WTC11 (cell line): Measurements from ENCODE around the gene GPR27. TPM values are rescaled to one million over a fixed set of nuclear protein-coding genes. Genes with fewer than 3 reads are reported as not detected.

Experiments
- ATAC-seq: fragments of 200-7000 bp; cut with Tn5 transposase; 2 replicates; pipeline ENCODE4 v1.10.0; 2021; ENCODE audit warnings: mild to moderate bottlenecking, moderate library complexity
- CTCF ChIA-PET: fragments of 300-600 bp; sonication (Branson Sonifier 250); formaldehyde crosslinking; loops from one replicate; lab custom pipeline; 2021; ENCODE audit warnings: antibody characterized with exemption; lab: Charles Lee
- POLR2A ChIA-PET: fragments of 350-600 bp; sonication (Branson Sonifier 250); formaldehyde crosslinking; loops from one replicate; lab custom pipeline; 2021; ENCODE audit warnings: antibody characterized with exemption; lab: Charles Lee
- DNase-seq: peaks from one replicate; pipeline ENCODE4 v3.0.0; 2021; ENCODE audit warnings: low spot score
- H3K27ac Mint-ChIP-seq: 2 replicates; pipeline ENCODE4 v1.8.0; 2021; ENCODE audit warnings: mixed read lengths
- H3K27me3 Mint-ChIP-seq: 2 replicates; pipeline ENCODE4 v1.8.0; 2021; ENCODE audit warnings: low read depth, mild to moderate bottlenecking, moderate library complexity, mixed read lengths
- H3K36me3 Mint-ChIP-seq: 2 replicates; pipeline ENCODE4 v1.8.0; 2021; ENCODE audit warnings: mixed read lengths
- H3K4me1 Mint-ChIP-seq: 2 replicates; pipeline ENCODE4 v1.8.0; 2022; ENCODE audit warnings: mixed read lengths
- H3K4me3 Mint-ChIP-seq: 2 replicates; pipeline ENCODE4 v1.8.0; 2021; ENCODE audit warnings: mild to moderate bottlenecking, moderate library complexity, mixed read lengths
- H3K9me3 Mint-ChIP-seq: 2 replicates; pipeline ENCODE4 v1.8.0; 2021; ENCODE audit warnings: mixed read lengths
- CBFB ChIP-seq: sonication (generic); formaldehyde crosslinking; IDR thresholded peaks from 2 replicates; pipeline ENCODE4 v1.8.1; 2022; ENCODE audit warnings: mild to moderate bottlenecking, low read depth, missing genetic modification reagents
- CREM ChIP-seq: sonication (generic); formaldehyde crosslinking; IDR thresholded peaks from 2 replicates; pipeline ENCODE4 v1.8.1; 2022; ENCODE audit warnings: mild to moderate bottlenecking, missing genetic modification reagents, moderate library complexity
- GRHL2 ChIP-seq: fragments of 250-450 bp; sonication (Bioruptor Pico); IDR thresholded peaks from 2 replicates; pipeline ENCODE4 v1.8.0; 2022; ENCODE audit warnings: mild to moderate bottlenecking, moderate library complexity; ENCODE audit not compliant: insufficient replicate concordance, severe bottlenecking
- SMAD4 ChIP-seq: sonication (generic); formaldehyde crosslinking; IDR thresholded peaks from 2 replicates; pipeline ENCODE4 v1.8.0; 2022; ENCODE audit warnings: mild to moderate bottlenecking, missing genetic modification reagents
- TEAD4 ChIP-seq: sonication (generic); formaldehyde crosslinking; IDR thresholded peaks from 2 replicates; pipeline ENCODE4 v1.8.0; 2022; ENCODE audit warnings: mild to moderate bottlenecking, missing genetic modification reagents
- ZNF138 ChIP-seq: sonication (generic); formaldehyde crosslinking; conservative IDR thresholded peaks from 2 replicates; pipeline ENCODE4 v1.8.1; 2022; ENCODE audit warnings: mild to moderate bottlenecking, moderate library complexity, missing genetic modification reagents
- ZNF219 ChIP-seq: sonication (generic); formaldehyde crosslinking; IDR thresholded peaks from 2 replicates; pipeline ENCODE4 v1.8.0; 2023; ENCODE audit warnings: missing genetic modification reagents, mild to moderate bottlenecking, borderline replicate concordance
- total RNA-seq: library from RNA; stranded (reverse); gene quantifications from 3 replicates; pipeline ENCODE4 v1.2.3, GENCODE V29; 2021
- TF ChIP-seq, protein P1 (sequence below): sonication (generic); formaldehyde crosslinking; IDR thresholded peaks from 2 replicates; pipeline ENCODE4 v1.8.1; 2023; ENCODE audit warnings: mild to moderate bottlenecking, moderate library complexity, missing genetic modification reagents
- TF ChIP-seq, protein P2 (sequence below): fragments of 250-450 bp; sonication (Bioruptor Pico); conservative IDR thresholded peaks from 2 replicates; pipeline ENCODE4 v1.9.0; 2021; ENCODE audit warnings: mild to moderate bottlenecking
- TF ChIP-seq, protein P3 (sequence below): sonication (generic); formaldehyde crosslinking; IDR thresholded peaks from 2 replicates; pipeline ENCODE4 v1.8.0; 2022; ENCODE audit warnings: mild to moderate bottlenecking, missing genetic modification reagents
- TF ChIP-seq, protein P4 (sequence below): sonication (generic); formaldehyde crosslinking; conservative IDR thresholded peaks from 2 replicates; pipeline ENCODE4 v1.8.1; 2023; ENCODE audit warnings: mild to moderate bottlenecking, low read depth, missing genetic modification reagents, moderate library complexity
- TF ChIP-seq, protein P5 (sequence below): fragments of 200-600 bp; IDR thresholded peaks from 2 replicates; pipeline ENCODE4 v1.8.0; 2022; ENCODE audit warnings: antibody characterized with exemption
- TF ChIP-seq, protein P6 (sequence below): sonication (generic); formaldehyde crosslinking; IDR thresholded peaks from 2 replicates; pipeline ENCODE4 v1.8.0; 2022; ENCODE audit warnings: mild to moderate bottlenecking, missing genetic modification reagents
- TF ChIP-seq, protein P7 (sequence below): sonication (generic); formaldehyde crosslinking; IDR thresholded peaks from 2 replicates; pipeline ENCODE4 v1.8.1; 2023; ENCODE audit warnings: mild to moderate bottlenecking, missing genetic modification reagents, moderate library complexity
- TF ChIP-seq, protein P8 (sequence below): sonication (generic); formaldehyde crosslinking; IDR thresholded peaks from 2 replicates; pipeline ENCODE4 v1.8.0; 2023; ENCODE audit warnings: mild to moderate bottlenecking, missing genetic modification reagents
- TF ChIP-seq, protein P9 (sequence below): sonication (generic); formaldehyde crosslinking; IDR thresholded peaks from 2 replicates; pipeline ENCODE4 v1.8.1; 2022; ENCODE audit warnings: mild to moderate bottlenecking, missing genetic modification reagents, moderate library complexity, borderline replicate concordance

Gene GPR27
- total RNA-seq, 1 experiment from 2014 or later: 16.4 TPM

DNA sequence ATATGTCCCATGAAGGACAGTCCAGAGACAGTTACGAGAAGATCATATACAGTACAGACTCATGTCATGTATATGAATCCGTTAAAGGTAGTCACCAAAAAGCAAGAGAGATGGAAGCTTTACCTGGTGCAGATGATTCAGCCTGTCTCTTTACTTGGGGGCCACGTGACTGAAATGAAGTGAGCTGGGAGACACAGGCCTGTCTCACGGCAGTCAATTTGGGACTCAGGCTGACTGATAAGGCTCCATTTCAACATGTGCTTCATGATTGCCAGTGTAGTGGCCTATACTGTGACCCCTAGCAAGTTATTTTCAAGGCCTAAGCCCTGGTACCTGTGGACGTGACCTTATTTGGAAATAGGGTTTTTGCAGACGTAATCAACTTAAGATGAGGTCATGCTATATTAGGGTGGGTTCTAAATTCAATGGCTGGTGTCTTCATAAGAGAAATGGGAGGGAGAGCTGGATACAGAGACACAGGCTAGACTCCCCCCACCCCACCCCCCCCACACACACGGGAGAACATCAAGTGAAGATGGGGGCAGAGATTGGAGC lies 34.3 kb downstream of the GPR27 start:
- POLR2A ChIA-PET: no interaction called here
- no peak for TF ChIP-seq GRHL2 (CRISPR knock-in tag)
- TF ChIP-seq, protein P1, sequence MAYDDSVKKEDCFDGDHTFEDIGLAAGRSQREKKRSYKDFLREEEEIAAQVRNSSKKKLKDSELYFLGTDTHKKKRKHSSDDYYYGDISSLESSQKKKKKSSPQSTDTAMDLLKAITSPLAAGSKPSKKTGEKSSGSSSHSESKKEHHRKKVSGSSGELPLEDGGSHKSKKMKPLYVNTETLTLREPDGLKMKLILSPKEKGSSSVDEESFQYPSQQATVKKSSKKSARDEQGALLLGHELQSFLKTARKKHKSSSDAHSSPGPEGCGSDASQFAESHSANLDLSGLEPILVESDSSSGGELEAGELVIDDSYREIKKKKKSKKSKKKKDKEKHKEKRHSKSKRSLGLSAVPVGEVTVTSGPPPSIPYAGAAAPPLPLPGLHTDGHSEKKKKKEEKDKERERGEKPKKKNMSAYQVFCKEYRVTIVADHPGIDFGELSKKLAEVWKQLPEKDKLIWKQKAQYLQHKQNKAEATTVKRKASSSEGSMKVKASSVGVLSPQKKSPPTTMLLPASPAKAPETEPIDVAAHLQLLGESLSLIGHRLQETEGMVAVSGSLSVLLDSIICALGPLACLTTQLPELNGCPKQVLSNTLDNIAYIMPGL: no peak
- no peak for TF ChIP-seq SMAD4
- TF ChIP-seq, protein P2, sequence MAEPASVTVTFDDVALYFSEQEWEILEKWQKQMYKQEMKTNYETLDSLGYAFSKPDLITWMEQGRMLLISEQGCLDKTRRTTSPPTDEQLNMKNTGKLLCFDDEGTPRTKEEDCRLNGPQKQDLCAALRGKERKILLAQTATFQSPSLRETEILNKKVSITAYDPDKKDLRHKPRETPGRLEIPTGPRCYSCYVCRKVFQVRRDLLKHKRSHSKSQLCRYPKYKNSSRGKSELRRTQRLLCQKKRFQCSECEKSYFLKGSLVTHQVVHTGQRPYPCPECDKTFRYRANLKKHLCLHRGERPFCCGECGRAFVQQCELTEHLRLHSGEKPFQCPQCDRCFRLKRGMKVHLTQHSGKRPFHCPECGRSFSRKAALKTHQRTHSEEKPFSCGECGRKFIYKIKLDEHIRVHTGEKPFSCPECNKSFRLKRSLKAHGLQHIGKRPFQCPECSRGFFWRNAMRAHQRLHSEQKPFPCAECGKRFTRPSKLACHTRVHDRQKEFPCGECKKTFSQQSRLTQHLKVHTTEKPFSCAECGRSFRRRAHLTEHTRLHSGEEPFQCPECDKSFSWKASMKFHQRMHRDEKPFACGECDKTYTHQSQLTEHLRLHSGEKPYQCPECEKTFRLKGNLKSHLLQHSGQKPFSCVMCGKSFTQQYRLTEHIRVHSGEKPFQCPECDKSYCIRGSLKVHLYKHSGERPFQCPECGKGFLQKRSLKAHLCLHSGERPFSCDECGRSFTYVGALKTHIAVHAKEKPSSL: no peak
- TF ChIP-seq, protein P3, sequence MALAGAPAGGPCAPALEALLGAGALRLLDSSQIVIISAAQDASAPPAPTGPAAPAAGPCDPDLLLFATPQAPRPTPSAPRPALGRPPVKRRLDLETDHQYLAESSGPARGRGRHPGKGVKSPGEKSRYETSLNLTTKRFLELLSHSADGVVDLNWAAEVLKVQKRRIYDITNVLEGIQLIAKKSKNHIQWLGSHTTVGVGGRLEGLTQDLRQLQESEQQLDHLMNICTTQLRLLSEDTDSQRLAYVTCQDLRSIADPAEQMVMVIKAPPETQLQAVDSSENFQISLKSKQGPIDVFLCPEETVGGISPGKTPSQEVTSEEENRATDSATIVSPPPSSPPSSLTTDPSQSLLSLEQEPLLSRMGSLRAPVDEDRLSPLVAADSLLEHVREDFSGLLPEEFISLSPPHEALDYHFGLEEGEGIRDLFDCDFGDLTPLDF (CRISPR knock-in tag): no peak
- TF ChIP-seq, protein P4, sequence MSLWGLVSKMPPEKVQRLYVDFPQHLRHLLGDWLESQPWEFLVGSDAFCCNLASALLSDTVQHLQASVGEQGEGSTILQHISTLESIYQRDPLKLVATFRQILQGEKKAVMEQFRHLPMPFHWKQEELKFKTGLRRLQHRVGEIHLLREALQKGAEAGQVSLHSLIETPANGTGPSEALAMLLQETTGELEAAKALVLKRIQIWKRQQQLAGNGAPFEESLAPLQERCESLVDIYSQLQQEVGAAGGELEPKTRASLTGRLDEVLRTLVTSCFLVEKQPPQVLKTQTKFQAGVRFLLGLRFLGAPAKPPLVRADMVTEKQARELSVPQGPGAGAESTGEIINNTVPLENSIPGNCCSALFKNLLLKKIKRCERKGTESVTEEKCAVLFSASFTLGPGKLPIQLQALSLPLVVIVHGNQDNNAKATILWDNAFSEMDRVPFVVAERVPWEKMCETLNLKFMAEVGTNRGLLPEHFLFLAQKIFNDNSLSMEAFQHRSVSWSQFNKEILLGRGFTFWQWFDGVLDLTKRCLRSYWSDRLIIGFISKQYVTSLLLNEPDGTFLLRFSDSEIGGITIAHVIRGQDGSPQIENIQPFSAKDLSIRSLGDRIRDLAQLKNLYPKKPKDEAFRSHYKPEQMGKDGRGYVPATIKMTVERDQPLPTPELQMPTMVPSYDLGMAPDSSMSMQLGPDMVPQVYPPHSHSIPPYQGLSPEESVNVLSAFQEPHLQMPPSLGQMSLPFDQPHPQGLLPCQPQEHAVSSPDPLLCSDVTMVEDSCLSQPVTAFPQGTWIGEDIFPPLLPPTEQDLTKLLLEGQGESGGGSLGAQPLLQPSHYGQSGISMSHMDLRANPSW (CRISPR knock-in tag): no peak
- TF ChIP-seq, protein P5, sequence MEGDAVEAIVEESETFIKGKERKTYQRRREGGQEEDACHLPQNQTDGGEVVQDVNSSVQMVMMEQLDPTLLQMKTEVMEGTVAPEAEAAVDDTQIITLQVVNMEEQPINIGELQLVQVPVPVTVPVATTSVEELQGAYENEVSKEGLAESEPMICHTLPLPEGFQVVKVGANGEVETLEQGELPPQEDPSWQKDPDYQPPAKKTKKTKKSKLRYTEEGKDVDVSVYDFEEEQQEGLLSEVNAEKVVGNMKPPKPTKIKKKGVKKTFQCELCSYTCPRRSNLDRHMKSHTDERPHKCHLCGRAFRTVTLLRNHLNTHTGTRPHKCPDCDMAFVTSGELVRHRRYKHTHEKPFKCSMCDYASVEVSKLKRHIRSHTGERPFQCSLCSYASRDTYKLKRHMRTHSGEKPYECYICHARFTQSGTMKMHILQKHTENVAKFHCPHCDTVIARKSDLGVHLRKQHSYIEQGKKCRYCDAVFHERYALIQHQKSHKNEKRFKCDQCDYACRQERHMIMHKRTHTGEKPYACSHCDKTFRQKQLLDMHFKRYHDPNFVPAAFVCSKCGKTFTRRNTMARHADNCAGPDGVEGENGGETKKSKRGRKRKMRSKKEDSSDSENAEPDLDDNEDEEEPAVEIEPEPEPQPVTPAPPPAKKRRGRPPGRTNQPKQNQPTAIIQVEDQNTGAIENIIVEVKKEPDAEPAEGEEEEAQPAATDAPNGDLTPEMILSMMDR: no peak
- TF ChIP-seq ZNF219 (CRISPR knock-in tag): no peak
- TF ChIP-seq, protein P6, sequence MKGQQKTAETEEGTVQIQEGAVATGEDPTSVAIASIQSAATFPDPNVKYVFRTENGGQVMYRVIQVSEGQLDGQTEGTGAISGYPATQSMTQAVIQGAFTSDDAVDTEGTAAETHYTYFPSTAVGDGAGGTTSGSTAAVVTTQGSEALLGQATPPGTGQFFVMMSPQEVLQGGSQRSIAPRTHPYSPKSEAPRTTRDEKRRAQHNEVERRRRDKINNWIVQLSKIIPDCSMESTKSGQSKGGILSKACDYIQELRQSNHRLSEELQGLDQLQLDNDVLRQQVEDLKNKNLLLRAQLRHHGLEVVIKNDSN: no peak
- TF ChIP-seq, protein P7, sequence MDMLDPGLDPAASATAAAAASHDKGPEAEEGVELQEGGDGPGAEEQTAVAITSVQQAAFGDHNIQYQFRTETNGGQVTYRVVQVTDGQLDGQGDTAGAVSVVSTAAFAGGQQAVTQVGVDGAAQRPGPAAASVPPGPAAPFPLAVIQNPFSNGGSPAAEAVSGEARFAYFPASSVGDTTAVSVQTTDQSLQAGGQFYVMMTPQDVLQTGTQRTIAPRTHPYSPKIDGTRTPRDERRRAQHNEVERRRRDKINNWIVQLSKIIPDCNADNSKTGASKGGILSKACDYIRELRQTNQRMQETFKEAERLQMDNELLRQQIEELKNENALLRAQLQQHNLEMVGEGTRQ (CRISPR knock-in tag): no peak
- TF ChIP-seq TEAD4 (CRISPR knock-in tag): no peak
- TF ChIP-seq CBFB: no peak
- TF ChIP-seq, protein P8, sequence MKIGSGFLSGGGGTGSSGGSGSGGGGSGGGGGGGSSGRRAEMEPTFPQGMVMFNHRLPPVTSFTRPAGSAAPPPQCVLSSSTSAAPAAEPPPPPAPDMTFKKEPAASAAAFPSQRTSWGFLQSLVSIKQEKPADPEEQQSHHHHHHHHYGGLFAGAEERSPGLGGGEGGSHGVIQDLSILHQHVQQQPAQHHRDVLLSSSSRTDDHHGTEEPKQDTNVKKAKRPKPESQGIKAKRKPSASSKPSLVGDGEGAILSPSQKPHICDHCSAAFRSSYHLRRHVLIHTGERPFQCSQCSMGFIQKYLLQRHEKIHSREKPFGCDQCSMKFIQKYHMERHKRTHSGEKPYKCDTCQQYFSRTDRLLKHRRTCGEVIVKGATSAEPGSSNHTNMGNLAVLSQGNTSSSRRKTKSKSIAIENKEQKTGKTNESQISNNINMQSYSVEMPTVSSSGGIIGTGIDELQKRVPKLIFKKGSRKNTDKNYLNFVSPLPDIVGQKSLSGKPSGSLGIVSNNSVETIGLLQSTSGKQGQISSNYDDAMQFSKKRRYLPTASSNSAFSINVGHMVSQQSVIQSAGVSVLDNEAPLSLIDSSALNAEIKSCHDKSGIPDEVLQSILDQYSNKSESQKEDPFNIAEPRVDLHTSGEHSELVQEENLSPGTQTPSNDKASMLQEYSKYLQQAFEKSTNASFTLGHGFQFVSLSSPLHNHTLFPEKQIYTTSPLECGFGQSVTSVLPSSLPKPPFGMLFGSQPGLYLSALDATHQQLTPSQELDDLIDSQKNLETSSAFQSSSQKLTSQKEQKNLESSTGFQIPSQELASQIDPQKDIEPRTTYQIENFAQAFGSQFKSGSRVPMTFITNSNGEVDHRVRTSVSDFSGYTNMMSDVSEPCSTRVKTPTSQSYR (CRISPR knock-in tag): no peak
- no peak for TF ChIP-seq CREM
- TF ChIP-seq, protein P9, sequence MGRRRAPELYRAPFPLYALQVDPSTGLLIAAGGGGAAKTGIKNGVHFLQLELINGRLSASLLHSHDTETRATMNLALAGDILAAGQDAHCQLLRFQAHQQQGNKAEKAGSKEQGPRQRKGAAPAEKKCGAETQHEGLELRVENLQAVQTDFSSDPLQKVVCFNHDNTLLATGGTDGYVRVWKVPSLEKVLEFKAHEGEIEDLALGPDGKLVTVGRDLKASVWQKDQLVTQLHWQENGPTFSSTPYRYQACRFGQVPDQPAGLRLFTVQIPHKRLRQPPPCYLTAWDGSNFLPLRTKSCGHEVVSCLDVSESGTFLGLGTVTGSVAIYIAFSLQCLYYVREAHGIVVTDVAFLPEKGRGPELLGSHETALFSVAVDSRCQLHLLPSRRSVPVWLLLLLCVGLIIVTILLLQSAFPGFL: no peak
- no peak for TF ChIP-seq ZNF138 (CRISPR knock-in tag)
- TF ChIP-seq, all 79 proteins: peak for 0
- Mint-ChIP-seq H3K27ac (no peak overlapping the region), H3K36me3 (no peaks in the 10 kb centered on the region), H3K4me3 (no peak overlapping the region), H3K4me1 (peaks cover 28% of the 10 kb centered on the region), H3K27me3 (peaks cover 53% of the 10 kb centered on the region), H3K9me3 (no peaks in the 10 kb centered on the region)
- CTCF ChIA-PET: interaction anchor here (3.2 kb wide), 1 partner anchor 58 kb away, joined by 13 read pairs; no protein-coding TSS in a partner anchor
- DNase-seq (no peak), ATAC-seq (no peak)
